Breast epithelium (tissue), 4 donors: ENCODE measurements around the gene NOL7. TPM values are rescaled to one million over a fixed set of nuclear protein-coding genes. Genes with fewer than 3 reads are reported as not detected.

Experiments used
- DNase-seq, 2 donors: peaks; one replicate each; pipeline ENCODE4 v3.0.0-alpha.2; 2019; ENCODE audit warnings: low spot score in 2 of 2
- H3K27ac ChIP-seq, 2 donors: fragments of 200-600 bp; sonication (generic) in 1 of 2; one replicate each; pipeline ENCODE4 v1.5.1; 2016 to 2019; ENCODE audit warnings: mild to moderate bottlenecking in 1 of 2
- H3K27me3 ChIP-seq, 2 donors: fragments of 200-600 bp; sonication (generic) in 1 of 2; one replicate each; pipeline versions ENCODE4 v1.5.1 to v1.6.0; 2017 to 2019; ENCODE audit warnings: control low read depth in 1 of 2, mild to moderate bottlenecking in 1 of 2
- H3K36me3 ChIP-seq: fragments of 200-600 bp; one replicate; pipeline ENCODE4 v1.5.1; 2019
- H3K4me1 ChIP-seq, 2 donors: fragments of 200-600 bp; sonication (generic); one replicate each; pipeline ENCODE4 v1.5.1; 2016 to 2019; ENCODE audit warnings: control low read depth in 1 of 2
- H3K4me3 ChIP-seq, 3 donors: fragments of 200-600 bp; sonication (generic); 1 replicate in 2 of 3; 2 replicates in 1 of 3; pipeline ENCODE4 v1.5.1; 2016 to 2019; ENCODE audit warnings: mild to moderate bottlenecking in 3 of 3, moderate library complexity in 2 of 3
- H3K9me3 ChIP-seq, 2 donors: fragments of 200-600 bp; sonication (generic) in 1 of 2; one replicate each; pipeline ENCODE4 v1.5.1; 2016 to 2019; ENCODE audit warnings: control low read depth in 1 of 2
- POLR2A ChIP-seq: fragments of 450-650 bp; IDR thresholded peaks from one replicate; pipeline ENCODE4 v1.6.1; 2016; ENCODE audit warnings: antibody characterized with exemption, mild to moderate bottlenecking, moderate library complexity
- POLR2AphosphoS5 ChIP-seq, 3 donors: sonication (generic); formaldehyde crosslinking; IDR thresholded peaks; one replicate each; pipeline ENCODE4 v1.6.1; 2017; ENCODE audit warnings: antibody characterized with exemption in 3 of 3
- intact Hi-C: fragments of 100-400 bp; cut with DNase I; formaldehyde crosslinking; loops from one replicate; pipeline ENCODE4 v1.15.1; 2023; ENCODE audit warnings: low total_unique reads
- total RNA-seq, 3 donors: library from RNA; depleted of rRNA; stranded (reverse); fragments of >200 nt; gene quantifications; one replicate each; pipeline ENCODE4 v1.1.0, GENCODE V29; 2016
- TF ChIP-seq, protein P1 (sequence below), 3 donors: fragments of 450-650 bp; IDR thresholded peaks; one replicate each; pipeline ENCODE4 v1.5.1; 2016 to 2017; ENCODE audit warnings: antibody characterized with exemption in 3 of 3, mild to moderate bottlenecking in 3 of 3, moderate library complexity in 3 of 3

Gene NOL7
- total RNA-seq, 3 donors from 2014 or later = 75.7 to 83.4 (median 80.5) TPM

DNA sequence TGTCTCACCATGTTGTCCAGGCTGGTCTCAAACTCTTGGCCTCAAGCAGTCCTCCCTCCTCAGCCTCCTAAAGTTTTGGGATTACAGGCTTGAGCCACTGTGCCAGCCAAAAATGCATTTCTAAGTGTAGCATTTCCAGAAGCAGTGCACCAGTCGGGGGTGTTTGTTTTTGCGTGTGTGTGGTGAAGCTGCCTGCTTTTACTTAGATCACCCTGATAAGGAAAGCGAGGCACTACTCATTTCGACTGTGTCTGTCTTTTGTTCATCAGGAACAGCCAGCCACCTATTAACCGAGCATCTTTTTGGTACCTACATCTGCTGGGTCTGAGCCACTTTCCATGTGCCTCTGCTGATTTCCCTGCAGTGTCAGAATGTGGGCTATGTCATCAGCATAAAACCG lies 22.0 kb upstream of the NOL7 start:
- no peaks in the 10 kb centered on the region for H3K36me3 ChIP-seq
- intact Hi-C loops = no loop called here

DNA sequence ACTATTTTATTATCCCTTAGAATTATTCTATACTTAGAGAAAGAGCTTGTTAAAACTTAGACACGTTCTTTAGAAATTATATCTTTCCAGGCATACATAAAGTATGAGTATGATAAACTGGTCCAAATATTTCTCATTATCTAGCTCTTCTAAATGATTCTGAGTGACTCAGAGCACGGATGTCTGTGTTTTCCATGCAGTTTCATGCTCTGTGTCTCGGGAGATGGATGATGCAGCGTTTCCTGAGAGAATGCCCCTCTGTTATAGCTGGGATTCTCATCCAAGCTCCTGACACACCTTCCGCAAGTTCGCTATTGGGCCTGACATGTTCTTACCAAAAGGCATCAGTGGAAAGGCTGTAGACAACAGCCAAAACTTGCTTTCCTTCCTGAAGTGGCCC lies 21.4 kb upstream of the NOL7 start:
- H3K9me3 ChIP-seq = no peaks in the 10 kb centered on the region
- TF ChIP-seq, protein P1, sequence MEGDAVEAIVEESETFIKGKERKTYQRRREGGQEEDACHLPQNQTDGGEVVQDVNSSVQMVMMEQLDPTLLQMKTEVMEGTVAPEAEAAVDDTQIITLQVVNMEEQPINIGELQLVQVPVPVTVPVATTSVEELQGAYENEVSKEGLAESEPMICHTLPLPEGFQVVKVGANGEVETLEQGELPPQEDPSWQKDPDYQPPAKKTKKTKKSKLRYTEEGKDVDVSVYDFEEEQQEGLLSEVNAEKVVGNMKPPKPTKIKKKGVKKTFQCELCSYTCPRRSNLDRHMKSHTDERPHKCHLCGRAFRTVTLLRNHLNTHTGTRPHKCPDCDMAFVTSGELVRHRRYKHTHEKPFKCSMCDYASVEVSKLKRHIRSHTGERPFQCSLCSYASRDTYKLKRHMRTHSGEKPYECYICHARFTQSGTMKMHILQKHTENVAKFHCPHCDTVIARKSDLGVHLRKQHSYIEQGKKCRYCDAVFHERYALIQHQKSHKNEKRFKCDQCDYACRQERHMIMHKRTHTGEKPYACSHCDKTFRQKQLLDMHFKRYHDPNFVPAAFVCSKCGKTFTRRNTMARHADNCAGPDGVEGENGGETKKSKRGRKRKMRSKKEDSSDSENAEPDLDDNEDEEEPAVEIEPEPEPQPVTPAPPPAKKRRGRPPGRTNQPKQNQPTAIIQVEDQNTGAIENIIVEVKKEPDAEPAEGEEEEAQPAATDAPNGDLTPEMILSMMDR (IDR thresholded peaks at IDR 0.05) = no peak
- TF ChIP-seq POLR2A (no peak), POLR2AphosphoS5 (IDR thresholded peaks at IDR 0.05) (no peak)
- H3K27me3 ChIP-seq = no peaks in the 10 kb centered on the region
- intact Hi-C loops = no loop called here
- no peaks in the 10 kb centered on the region for H3K36me3 ChIP-seq
- no peak overlapping the region for H3K27ac ChIP-seq
- no peak for DNase-seq
- no peak overlapping the region for H3K4me3 ChIP-seq
- H3K4me1 ChIP-seq = no peaks in the 10 kb centered on the region

More for the DNA sequence above, 22.0 kb upstream of the NOL7 start:
- Histone ChIP-seq H3K4me3 (no peak overlapping the region), H3K27ac (no peak overlapping the region), H3K27me3 (no peaks in the 10 kb centered on the region), H3K9me3 (no peaks in the 10 kb centered on the region), H3K4me1 (no peaks in the 10 kb centered on the region)
- no peak for TF ChIP-seq POLR2AphosphoS5 (IDR thresholded peaks at IDR 0.05)
- no peak for TF ChIP-seq POLR2A
- TF ChIP-seq, protein P1 (IDR thresholded peaks at IDR 0.05) = no peak
- DNase-seq = no peak

DNA sequence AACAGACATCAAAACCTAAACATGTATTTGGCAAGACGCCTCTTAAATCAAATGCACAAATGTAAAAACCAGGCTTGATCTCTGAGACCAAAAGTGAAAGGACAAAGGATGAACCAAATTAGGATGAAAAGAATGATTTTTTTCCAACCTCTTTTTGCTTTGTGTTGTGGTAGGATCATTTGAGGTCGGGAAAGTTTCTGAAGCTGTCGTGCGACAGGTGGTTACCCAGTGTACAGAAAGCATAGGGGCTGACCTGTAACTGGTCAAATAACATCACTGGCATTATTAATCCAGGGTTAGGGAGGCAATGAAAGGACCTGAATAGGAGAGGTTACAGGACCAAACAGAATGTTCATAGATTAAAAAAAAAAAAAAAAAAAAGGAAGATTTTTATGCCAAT lies 18.1 kb upstream of the NOL7 start:
- intact Hi-C loops = no loop called here
- no peaks in the 10 kb centered on the region for H3K9me3 ChIP-seq
- peaks cover 3% of the 10 kb centered on the region for H3K36me3 ChIP-seq
- H3K27me3 ChIP-seq = no peaks in the 10 kb centered on the region
- no peak overlapping the region for H3K27ac ChIP-seq
- DNase-seq = no peak
- H3K4me3 ChIP-seq = no peak overlapping the region
- no peaks in the 10 kb centered on the region for H3K4me1 ChIP-seq
- TF ChIP-seq, protein P1 (IDR thresholded peaks at IDR 0.05) = no peak
- no peak for TF ChIP-seq POLR2AphosphoS5 (IDR thresholded peaks at IDR 0.05)
- no peak for TF ChIP-seq POLR2A

- no peak for TF ChIP-seq POLR2AphosphoS5 (IDR thresholded peaks at IDR 0.05)
- TF ChIP-seq, protein P1 (IDR thresholded peaks at IDR 0.05) = no peak
- no peak for TF ChIP-seq POLR2A
- no peak overlapping the region for H3K4me3 ChIP-seq
- no peaks in the 10 kb centered on the region for H3K9me3 ChIP-seq
- H3K4me1 ChIP-seq = no peaks in the 10 kb centered on the region
- intact Hi-C loops = loop anchor here (5.0 kb wide), 1 partner anchor 593 kb away; no protein-coding TSS in a partner anchor
- no peaks in the 10 kb centered on the region for H3K27me3 ChIP-seq
- H3K36me3 ChIP-seq = peaks cover 3% of the 10 kb centered on the region
- DNase-seq = no peak
- no peak overlapping the region for H3K27ac ChIP-seq
These were observed 15.1 kb upstream of the NOL7 start for GRCh38 chr6:13600036-13600435.

DNA sequence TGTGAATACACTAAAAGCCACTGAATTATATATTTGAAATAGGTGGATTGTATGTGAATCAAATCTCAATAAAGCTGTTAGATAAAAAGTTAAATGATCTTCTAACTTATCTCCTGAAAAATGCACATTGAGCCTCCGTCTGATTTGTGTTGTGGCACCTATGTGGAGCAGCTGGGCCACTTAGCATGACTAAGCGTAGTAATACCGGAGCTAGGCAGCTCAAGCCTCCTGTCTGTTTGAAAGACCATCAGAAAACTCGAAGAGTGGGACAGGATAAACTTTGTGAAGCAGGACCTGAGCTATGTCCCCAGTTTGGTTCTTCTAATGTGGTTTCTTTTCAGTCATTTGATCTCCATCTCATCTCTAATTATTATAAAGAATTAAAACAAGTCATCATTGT lies 11.0 kb upstream of the NOL7 start:
- no peak for TF ChIP-seq POLR2A
- TF ChIP-seq, protein P1 (IDR thresholded peaks at IDR 0.05) = no peak
- TF ChIP-seq POLR2AphosphoS5 (IDR thresholded peaks at IDR 0.05) = no peak
- H3K4me3 ChIP-seq = no peak overlapping the region
- intact Hi-C loops = loop anchor here (5.0 kb wide), 1 partner anchor 597 kb away; no protein-coding TSS in a partner anchor
- no peaks in the 10 kb centered on the region for H3K4me1 ChIP-seq
- peaks cover 3% of the 10 kb centered on the region for H3K36me3 ChIP-seq
- H3K27me3 ChIP-seq = no peaks in the 10 kb centered on the region
- no peak overlapping the region for H3K27ac ChIP-seq
- H3K9me3 ChIP-seq = no peaks in the 10 kb centered on the region
- no peak for DNase-seq
